ENCODE data around the gene BNIP3. TPM values are rescaled to one million over a fixed set of nuclear protein-coding genes. Genes with fewer than 3 reads are reported as not detected.

Gene BNIP3
- total RNA-seq, 6 donors from 2014 or later, result 34.6 to 114 (median 51.9) TPM

- H3K36me3 ChIP-seq, result peaks cover 16 to 69% (median 53%) of the 10 kb centered on the region in 4 donors
- no peak overlapping the region for H3K4me3 ChIP-seq
- DNase-seq, result no peak
These were observed 37.3 kb downstream of the BNIP3 start for GRCh38 chr10:131944412-131944811.

GRCh38 chr10:131943021-131943814, 38.5 kb downstream of the BNIP3 start:
- DNase-seq, result no peak
- ATAC-seq (ENCODE audit: low FRiP score in 2 of 2), result no peak
- Histone ChIP-seq H3K27me3 (no peaks in the 10 kb centered on the region), H3K4me1 (no peaks in the 10 kb centered on the region), H3K9me3 (no peaks in the 10 kb centered on the region), H3K4me3 (no peak overlapping the region), H3K36me3 (peaks cover 10 to 64% (median 48%) of the 10 kb centered on the region in 4 donors), H3K27ac (no peak overlapping the region)
- peak in 3 of 6 experiments; percentile 19 to 34 (median 26) for TF ChIP-seq CTCF (IDR thresholded peaks at IDR 0.05)
- TF ChIP-seq POLR2AphosphoS5 (IDR thresholded peaks at IDR 0.05), result no peak
- 80 to 85% methylated on average over 10 to 11 of the region's 11 CpGs for WGBS, 2 donors

More at GRCh38 chr10:131944412-131944811, 37.3 kb downstream of the BNIP3 start:
- Histone ChIP-seq H3K9me3 (no peaks in the 10 kb centered on the region), H3K4me1 (no peaks in the 10 kb centered on the region), H3K27ac (no peak overlapping the region), H3K27me3 (no peaks in the 10 kb centered on the region)
- ATAC-seq (ENCODE audit: low FRiP score in 2 of 2), result no peak
- TF ChIP-seq POLR2AphosphoS5 (IDR thresholded peaks at IDR 0.05) (no peak), CTCF (IDR thresholded peaks at IDR 0.05) (no peak), EP300 (IDR thresholded peaks at IDR 0.05) (no peak), POLR2A (IDR thresholded peaks at IDR 0.05) (no peak)
- WGBS, 2 donors, result 94% methylated on average over 4 of the region's 4 CpGs

GRCh38 chr10:131942455-131942854, 39.3 kb downstream of the BNIP3 start:
- Histone ChIP-seq H3K27me3 (no peaks in the 10 kb centered on the region), H3K4me3 (no peak overlapping the region), H3K36me3 (peaks cover 10 to 64% (median 51%) of the 10 kb centered on the region in 4 donors), H3K27ac (no peak overlapping the region), H3K9me3 (no peaks in the 10 kb centered on the region), H3K4me1 (no peaks in the 10 kb centered on the region)
- ATAC-seq (ENCODE audit: low FRiP score in 2 of 2) (no peak), DNase-seq (no peak)
- WGBS, 2 donors, result 100% methylated on average over 1 of the region's 1 CpG
- TF ChIP-seq EP300 (IDR thresholded peaks at IDR 0.05) (no peak), POLR2A (IDR thresholded peaks at IDR 0.05) (no peak), POLR2AphosphoS5 (IDR thresholded peaks at IDR 0.05) (no peak), CTCF (IDR thresholded peaks at IDR 0.05) (no peak)

GRCh38 chr10:131938681-131939080, 43.0 kb downstream of the BNIP3 start:
- Histone ChIP-seq H3K27me3 (no peaks in the 10 kb centered on the region), H3K27ac (no peak overlapping the region), H3K4me3 (no peak overlapping the region), H3K4me1 (peaks cover 0 to 14% (median 2%) of the 10 kb centered on the region in 4 donors), H3K9me3 (no peaks in the 10 kb centered on the region), H3K36me3 (peaks cover 5 to 64% (median 40%) of the 10 kb centered on the region in 4 donors)
- ATAC-seq (ENCODE audit: low FRiP score in 2 of 2), result no peak
- DNase-seq, result no peak
- 94 to 97% methylated on average over 8 to 10 of the region's 10 CpGs for WGBS, 2 donors
- TF ChIP-seq CTCF (IDR thresholded peaks at IDR 0.05) (no peak), POLR2AphosphoS5 (IDR thresholded peaks at IDR 0.05) (no peak), EP300 (IDR thresholded peaks at IDR 0.05) (no peak), POLR2A (IDR thresholded peaks at IDR 0.05) (no peak)

Measured in upper lobe of left lung (tissue), 6 donors.